GM12891 (cell line): Measurements from ENCODE around the gene MAML2.
"Not testable (repeated sequence)": the region's sequence is repeated elsewhere in the genome, so short reads cannot be mapped to it uniquely, and the experiment has no call there.

Experiments
- DNase-seq: peaks from one replicate; pipeline ENCODE4 v3.0.0; 2011; ENCODE audit warnings: low spot score; ENCODE audit not compliant: insufficient read length
- FAIRE-seq: peaks from 2 replicates; lab custom pipeline; 2011; peaks lifted over from hg19 to GRCh38; lab: Jason Lieb, UNC
- PAX5 ChIP-seq: IDR thresholded peaks from 2 replicates; pipeline ENCODE4 v1.6.1; 2011; ENCODE audit warnings: low read length, moderate library complexity, mild to moderate bottlenecking; ENCODE audit not compliant: insufficient read depth, severe bottlenecking
- POLR2A ChIP-seq: IDR thresholded peaks from 2 replicates; pipeline ENCODE4 v1.6.1; 2011; ENCODE audit warnings: low read depth, low read length, control low read depth
- POLR2AphosphoS5 ChIP-seq: IDR thresholded peaks from 2 replicates; pipeline ENCODE4 v1.6.1; 2011; ENCODE audit warnings: low read depth, low read length, control low read depth
- POU2F2 ChIP-seq: IDR thresholded peaks from 2 replicates; pipeline ENCODE4 v1.6.1; 2011; ENCODE audit warnings: low read depth, mild to moderate bottlenecking, control low read depth, low read length, moderate library complexity
- SPI1 ChIP-seq: IDR thresholded peaks from 2 replicates; pipeline ENCODE4 v1.6.1; 2011; ENCODE audit warnings: low read depth, low read length, control low read depth
- TAF1 ChIP-seq: IDR thresholded peaks from 2 replicates; pipeline ENCODE4 v1.6.1; 2011; ENCODE audit warnings: low read depth, low read length, control low read depth

MAML2 gene

DNA sequence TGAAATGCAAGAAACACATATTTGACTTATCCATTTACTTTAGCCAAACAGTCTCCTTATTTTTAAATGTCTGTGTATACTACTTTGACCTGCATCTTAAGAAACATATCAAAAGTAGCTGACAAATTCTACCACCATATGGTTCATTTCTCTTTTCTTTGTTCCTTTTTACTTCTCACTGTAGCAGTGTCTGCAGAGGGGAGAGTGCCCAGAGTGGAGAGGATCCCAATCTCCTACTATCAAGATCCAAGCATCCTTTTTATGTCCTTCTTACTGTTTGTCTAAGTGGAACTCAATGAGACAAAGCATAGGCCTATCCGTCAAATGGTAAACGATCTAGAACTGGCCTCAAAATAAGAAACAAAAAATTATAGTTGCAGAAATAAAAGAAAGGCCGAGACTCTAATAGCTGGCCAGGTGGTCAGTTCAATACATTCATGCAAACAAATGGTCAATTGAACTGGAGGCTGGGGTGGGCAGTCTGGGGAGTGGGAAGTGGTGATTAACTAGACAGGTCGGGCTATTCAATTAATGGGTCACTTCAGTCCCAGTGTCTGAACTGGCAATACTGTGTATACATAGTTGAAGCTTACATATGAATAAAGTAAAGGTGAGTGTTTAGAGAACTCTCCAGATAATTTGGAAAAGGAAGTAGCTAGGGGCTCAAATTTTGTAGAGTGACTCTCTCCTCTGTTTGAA, 149.1 kb downstream of the MAML2 start:
- TF ChIP-seq POLR2A (no peak), POLR2AphosphoS5 (no peak), SPI1 (no peak), POU2F2 (no peak), PAX5 (no peak), TAF1 (no peak)
- DNase-seq (no peak), FAIRE-seq (no peak)

DNA sequence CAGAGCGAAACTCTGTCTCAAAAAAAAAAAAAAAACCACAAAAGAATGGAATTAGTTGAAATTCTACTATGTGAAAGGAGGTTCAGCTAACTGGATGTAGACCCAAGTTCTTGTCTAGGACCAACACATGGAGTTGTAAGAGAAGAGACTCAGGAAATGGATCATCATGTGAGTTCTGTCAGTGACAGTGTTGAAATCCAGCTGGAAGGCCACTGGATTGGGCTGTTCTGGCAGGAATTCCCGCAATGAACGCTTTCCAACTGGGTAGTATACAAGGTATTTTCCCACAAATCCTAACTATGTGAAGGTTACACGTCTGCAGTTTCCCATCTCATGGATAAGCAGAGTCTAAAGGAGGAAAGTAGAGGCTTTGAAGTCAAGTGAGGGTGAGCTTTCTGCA, 151.2 kb downstream of the MAML2 start:
- FAIRE-seq (no peak), DNase-seq (no peak)
- TF ChIP-seq PAX5 (no peak), SPI1 (no peak), TAF1 (no peak), POLR2A (no peak), POU2F2 (no peak), POLR2AphosphoS5 (no peak)

DNA sequence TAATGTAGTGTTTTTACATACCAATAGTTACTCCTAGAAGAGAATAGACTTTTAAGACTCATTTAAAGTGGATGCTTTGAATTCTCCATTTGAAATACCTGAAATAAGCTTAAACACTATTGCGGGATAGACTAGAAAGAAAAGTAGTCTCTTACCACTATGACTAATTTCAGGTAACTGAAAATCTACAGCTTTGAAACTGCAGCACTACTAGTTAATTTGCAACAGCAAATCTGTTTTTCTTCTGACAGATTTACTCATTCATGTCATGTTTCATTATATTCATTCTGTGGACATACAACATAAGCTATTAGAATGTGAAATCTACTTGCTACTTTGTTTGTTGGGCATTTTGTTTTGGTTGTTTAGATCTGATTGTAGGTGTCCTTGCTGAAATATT, 153.6 kb downstream of the MAML2 start:
- no peak for DNase-seq
- peak; percentile 50 for FAIRE-seq
- TF ChIP-seq POLR2AphosphoS5 (no peak), PAX5 (no peak), POLR2A (no peak), POU2F2 (no peak), SPI1 (no peak), TAF1 (no peak)

- DNase-seq (no peak), FAIRE-seq (peak; percentile 86)
- TF ChIP-seq PAX5 (no peak), SPI1 (peak; percentile 80), TAF1 (no peak), POLR2A (no peak), POU2F2 (no peak), POLR2AphosphoS5 (no peak)
These were observed 154.6 kb downstream of the MAML2 start for GRCh38 chr11:96188243-96189006.

GRCh38 chr11:96187822-96188221, 155.2 kb downstream of the MAML2 start:
- DNase-seq (no peak), FAIRE-seq (peak; percentile 51)
- TF ChIP-seq POU2F2 (no peak), TAF1 (no peak), PAX5 (no peak), SPI1 (no peak), POLR2A (no peak), POLR2AphosphoS5 (no peak)

DNA sequence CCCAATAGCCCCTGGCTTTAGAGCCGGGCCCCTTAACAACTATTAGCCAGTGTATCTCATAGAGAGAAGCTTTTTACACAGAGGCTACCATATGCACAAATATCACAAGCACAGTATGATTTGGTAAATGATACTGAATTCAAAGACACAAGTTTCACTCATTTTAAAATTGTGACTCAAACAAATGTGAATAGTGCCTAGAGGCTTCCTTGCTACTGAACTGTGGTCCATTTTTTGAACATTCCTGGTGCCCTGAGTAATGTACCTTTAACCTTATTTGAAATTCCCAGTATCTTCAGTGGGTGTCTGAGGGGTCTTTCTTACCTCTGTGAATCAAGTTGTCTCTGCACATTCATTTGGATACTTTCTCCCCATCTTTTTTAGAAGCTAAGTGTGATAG, 156.2 kb downstream of the MAML2 start:
- FAIRE-seq, result no peak
- DNase-seq, result no peak
- TF ChIP-seq POLR2A, result no peak
- TF ChIP-seq PAX5, result no peak
- no peak for TF ChIP-seq SPI1
- TF ChIP-seq POLR2AphosphoS5, result no peak
- TF ChIP-seq POU2F2, result no peak
- no peak for TF ChIP-seq TAF1

DNA sequence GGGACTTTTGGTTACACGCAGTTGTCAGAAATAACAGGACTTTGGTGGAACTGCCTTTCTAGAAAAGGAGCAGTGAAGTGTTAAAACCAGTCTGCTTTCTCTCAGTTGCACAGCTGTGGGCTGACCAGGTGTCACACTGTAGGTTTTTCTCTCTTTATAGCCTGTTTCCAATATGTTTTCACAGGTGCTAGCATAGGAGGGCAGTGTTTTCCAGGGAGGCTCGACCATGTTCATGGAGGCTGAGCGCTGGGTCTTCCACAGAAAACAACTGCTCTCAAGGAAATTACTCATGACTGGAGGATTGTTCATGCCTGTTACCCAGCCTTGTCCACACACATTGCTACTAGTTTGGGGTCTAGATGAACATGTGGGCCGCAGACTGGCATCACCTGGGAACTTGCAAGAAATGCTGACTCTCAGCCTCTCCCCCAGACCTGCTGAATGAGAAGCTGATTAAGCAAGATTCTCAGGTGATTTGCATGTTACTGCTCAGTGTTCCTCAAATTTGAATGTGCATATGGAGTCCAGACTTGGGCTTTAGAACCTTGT, 157.7 kb downstream of the MAML2 start:
- FAIRE-seq, result peak; percentile 82
- DNase-seq, result no peak
- TF ChIP-seq POU2F2 (peak; percentile 73; the same call in 1 of the 2 replicates), SPI1 (peak; percentile 41; the same call in 1 of the 2 replicates), POLR2AphosphoS5 (no peak)

GRCh38 chr11:96180937-96181336, 162.1 kb downstream of the MAML2 start:
- DNase-seq, FAIRE-seq: not testable (repeated sequence)

GRCh38 chr11:96180341-96180740, 162.7 kb downstream of the MAML2 start:
- DNase-seq, result no peak
- peak; percentile 31 for FAIRE-seq
- TF ChIP-seq POLR2A (no peak), POLR2AphosphoS5 (no peak), TAF1 (no peak), PAX5 (no peak), POU2F2 (no peak)
